AG04449 (cell line): ENCODE data around the gene GPC4.

ENCODE experiments used
- CTCF ChIA-PET: fragments of 350-600 bp; formaldehyde crosslinking; extraction: SDS; loops from one replicate; lab custom pipeline; 2021; ENCODE audit warnings: antibody characterized with exemption; lab: Yijun Ruan, JAX
- POLR2A ChIA-PET: fragments of 400-600, 350-600 bp; formaldehyde crosslinking; extraction: SDS; loops from one replicate; lab custom pipeline; 2020; ENCODE audit warnings: antibody characterized with exemption, inconsistent platforms; lab: Yijun Ruan, JAX
- DNase-seq: peaks from one replicate; pipeline ENCODE4 v3.0.0-alpha.2; 2010; ENCODE audit warnings: low read depth, low spot score
- H3K4me3 ChIP-seq: 2 replicates; pipeline ENCODE4 v1.5.1; 2011; ENCODE audit warnings: low read depth, mild to moderate bottlenecking, control low read depth, low read length
- TF ChIP-seq, protein P1 (sequence below): IDR thresholded peaks from one replicate; pipeline ENCODE4 v1.5.1; 2011; ENCODE audit warnings: mild to moderate bottlenecking, moderate library complexity, low read length, control low read depth, inconsistent platforms; ENCODE audit not compliant: insufficient read depth; ENCODE audit errors: missing control alignments

GPC4 gene

GRCh38 chrX:133350751-133351150 is 64.5 kb downstream of the GPC4 start:
- DNase-seq = no peak
- TF ChIP-seq, protein P1, sequence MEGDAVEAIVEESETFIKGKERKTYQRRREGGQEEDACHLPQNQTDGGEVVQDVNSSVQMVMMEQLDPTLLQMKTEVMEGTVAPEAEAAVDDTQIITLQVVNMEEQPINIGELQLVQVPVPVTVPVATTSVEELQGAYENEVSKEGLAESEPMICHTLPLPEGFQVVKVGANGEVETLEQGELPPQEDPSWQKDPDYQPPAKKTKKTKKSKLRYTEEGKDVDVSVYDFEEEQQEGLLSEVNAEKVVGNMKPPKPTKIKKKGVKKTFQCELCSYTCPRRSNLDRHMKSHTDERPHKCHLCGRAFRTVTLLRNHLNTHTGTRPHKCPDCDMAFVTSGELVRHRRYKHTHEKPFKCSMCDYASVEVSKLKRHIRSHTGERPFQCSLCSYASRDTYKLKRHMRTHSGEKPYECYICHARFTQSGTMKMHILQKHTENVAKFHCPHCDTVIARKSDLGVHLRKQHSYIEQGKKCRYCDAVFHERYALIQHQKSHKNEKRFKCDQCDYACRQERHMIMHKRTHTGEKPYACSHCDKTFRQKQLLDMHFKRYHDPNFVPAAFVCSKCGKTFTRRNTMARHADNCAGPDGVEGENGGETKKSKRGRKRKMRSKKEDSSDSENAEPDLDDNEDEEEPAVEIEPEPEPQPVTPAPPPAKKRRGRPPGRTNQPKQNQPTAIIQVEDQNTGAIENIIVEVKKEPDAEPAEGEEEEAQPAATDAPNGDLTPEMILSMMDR = no peak
- ChIA-PET CTCF (interaction anchor here (1.7 kb wide), 1 partner anchor 319 kb away, joined by 6 read pairs; no protein-coding TSS in a partner anchor), POLR2A (no interaction called here)
- H3K4me3 ChIP-seq = no peak overlapping the region

DNA sequence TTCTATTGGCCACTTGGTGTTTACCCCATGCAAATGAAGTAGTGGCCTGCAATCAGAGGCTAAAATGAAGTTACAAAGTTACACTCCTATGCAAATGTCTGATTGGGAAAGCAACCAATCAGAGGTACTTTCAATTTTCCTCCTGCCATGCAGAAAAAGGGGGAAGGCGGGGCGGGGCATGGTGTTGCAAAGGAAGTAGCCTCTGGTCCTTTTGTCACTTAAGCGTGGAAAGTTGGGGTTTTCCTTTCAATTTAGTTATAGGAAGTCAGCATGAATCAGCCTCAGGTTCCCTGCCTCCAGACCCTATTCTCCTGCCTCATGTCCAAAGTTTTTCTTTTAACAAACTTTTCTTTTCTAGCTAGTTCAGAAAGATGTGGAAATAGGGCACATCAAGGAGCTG is 69.3 kb downstream of the GPC4 start:
- POLR2A ChIA-PET = no interaction called here
- CTCF ChIA-PET = interaction anchor here (3.0 kb wide), 1 partner anchor 11 kb away, joined by 20 read pairs; no protein-coding TSS in a partner anchor
- no peak for DNase-seq
- no peak overlapping the region for H3K4me3 ChIP-seq
- TF ChIP-seq, protein P1 = no peak

DNA sequence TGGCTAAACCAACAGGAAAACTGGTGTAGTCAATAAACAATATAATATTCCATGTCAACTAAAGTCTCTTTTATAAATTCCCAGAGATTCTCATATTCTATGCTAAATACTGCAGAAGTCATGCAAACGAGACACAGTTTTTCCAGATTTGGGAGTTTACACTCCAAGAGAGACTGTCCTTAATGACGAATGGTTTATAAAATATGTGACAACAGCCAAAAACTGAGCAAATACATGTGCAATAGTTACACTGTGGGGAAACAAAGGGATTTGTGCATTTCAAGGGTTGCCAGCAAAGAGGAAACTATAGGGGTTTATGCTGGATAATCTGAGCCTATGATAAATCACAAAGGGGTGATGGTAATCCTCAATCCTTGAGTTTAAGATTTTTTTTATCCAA is 75.7 kb downstream of the GPC4 start:
- H3K4me3 ChIP-seq = no peak overlapping the region
- POLR2A ChIA-PET = no interaction called here
- CTCF ChIA-PET = interaction anchor here (1.0 kb wide), 1 partner anchor 331 kb away, joined by 3 read pairs; no protein-coding TSS in a partner anchor
- DNase-seq = no peak
- TF ChIP-seq, protein P1 = no peak

DNA sequence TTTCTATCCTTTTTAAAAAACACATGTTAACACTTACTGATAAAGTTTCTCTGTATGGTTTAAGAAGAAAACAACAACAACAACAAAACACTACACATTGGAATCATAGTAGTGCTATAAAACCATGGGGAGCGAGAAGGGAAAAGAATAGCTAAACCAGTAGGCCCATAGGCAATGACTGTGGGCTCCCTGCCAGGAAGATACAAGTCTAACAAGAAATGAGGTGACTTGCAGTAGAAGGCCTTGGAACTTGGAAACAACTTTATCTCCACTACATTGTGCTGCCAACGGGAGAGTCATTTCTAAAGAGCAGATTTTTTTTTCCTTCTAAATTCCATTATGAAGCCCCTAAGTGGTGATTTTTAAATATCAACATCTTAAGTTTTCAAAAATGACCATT is 78.0 kb downstream of the GPC4 start:
- no peak overlapping the region for H3K4me3 ChIP-seq
- POLR2A ChIA-PET = no interaction called here
- no peak for DNase-seq
- CTCF ChIA-PET = interaction anchor here (1.3 kb wide), 1 partner anchor 333 kb away, joined by 5 read pairs; no protein-coding TSS in a partner anchor
- TF ChIP-seq, protein P1 = no peak

DNA sequence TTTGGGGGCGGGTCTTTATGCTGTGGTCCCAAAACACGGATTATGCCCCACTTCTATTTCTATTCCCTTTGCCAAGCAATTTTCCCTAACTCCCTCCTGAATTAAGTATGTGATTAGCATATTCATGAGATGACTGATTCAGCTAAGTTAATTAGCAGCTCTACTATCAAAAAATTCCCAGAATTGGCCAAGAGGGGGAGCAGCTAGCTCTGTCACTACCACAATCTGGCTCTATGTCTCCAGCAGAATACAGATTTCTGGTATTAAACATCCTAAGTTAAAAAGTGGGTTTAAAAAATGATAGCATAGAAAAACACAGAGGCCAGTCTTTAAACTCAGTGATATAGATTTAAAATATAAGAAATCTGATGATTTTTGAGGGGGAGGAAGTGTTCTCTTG is 80.3 kb downstream of the GPC4 start:
- TF ChIP-seq, protein P1 = peak; percentile 39
- ChIA-PET POLR2A (no interaction called here), CTCF (interaction anchor here (0.9 to 3.7 kb wide), 10 partner anchors 9 to 335 kb away, joined by 3 to 32 read pairs (median 4); no protein-coding TSS in a partner anchor)
- DNase-seq = no peak
- no peak overlapping the region for H3K4me3 ChIP-seq

DNA sequence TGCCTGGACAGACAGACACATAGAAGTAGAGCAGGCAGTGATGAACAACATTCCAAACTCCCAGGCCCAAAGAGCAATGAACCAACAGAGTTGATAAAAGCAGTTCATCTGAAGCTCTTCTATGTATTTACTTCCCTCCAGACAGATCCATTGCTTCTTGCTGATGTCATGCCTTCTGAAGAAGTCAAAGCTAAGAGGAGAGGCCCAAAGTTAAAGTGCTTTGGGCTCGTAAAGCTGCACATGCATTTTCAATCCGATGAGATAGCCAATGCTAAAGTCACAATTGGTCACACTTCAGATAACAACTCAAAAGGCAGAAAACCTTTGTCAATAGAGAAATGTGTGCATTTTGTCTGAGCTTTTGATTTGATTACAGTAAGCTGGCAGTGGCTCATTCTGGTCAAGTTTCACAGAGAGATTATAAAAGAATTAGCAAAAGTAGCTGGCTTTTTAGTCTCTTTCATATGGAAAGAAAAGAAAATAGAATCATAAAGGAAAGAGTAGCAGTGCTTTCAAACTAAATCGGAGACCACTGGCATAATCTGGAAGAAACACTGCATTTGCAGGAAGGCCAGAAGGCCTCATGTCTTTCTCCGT is 82.0 kb downstream of the GPC4 start:
- DNase-seq = no peak
- TF ChIP-seq, protein P1 = no peak
- CTCF ChIA-PET = interaction anchor here (0.9 to 3.7 kb wide), 7 partner anchors 9 to 337 kb away, joined by 3 to 32 read pairs (median 3); partner anchors contain the start of gene GPC4
- POLR2A ChIA-PET = no interaction called here
- H3K4me3 ChIP-seq = no peak overlapping the region
